Mesenchymal stem cell (in vitro differentiated cells and primary cell): ENCODE measurements around the gene PAEP.

ENCODE experiments used
- DNase-seq: peaks from one replicate; pipeline ENCODE4 v3.0.0-alpha.2; 2013
- H2AFZ ChIP-seq: one replicate; pipeline ENCODE4 v1.6.1; 2013; ENCODE audit warnings: low read depth, mild to moderate bottlenecking, control low read depth, inconsistent platforms, low read length, moderate library complexity
- H2AK5ac ChIP-seq: 2 replicates; pipeline ENCODE4 v1.6.1; 2013; ENCODE audit warnings: low read length, moderate library complexity, mild to moderate bottlenecking, inconsistent platforms; ENCODE audit not compliant: severe bottlenecking
- H2BK120ac ChIP-seq: one replicate; pipeline ENCODE4 v1.6.1; 2013; ENCODE audit warnings: low read depth, mild to moderate bottlenecking, inconsistent platforms, low read length, moderate library complexity
- H2BK12ac ChIP-seq, 2 experiments: one replicate each; pipeline ENCODE4 v1.6.1; 2013; ENCODE audit warnings: inconsistent platforms in 2 of 2, low read length in 2 of 2, mild to moderate bottlenecking in 2 of 2, moderate library complexity in 2 of 2, control low read depth in 1 of 2
- H2BK15ac ChIP-seq: one replicate; pipeline ENCODE4 v1.6.1; 2013; ENCODE audit warnings: mild to moderate bottlenecking, low read depth, inconsistent platforms; ENCODE audit not compliant: poor library complexity, severe bottlenecking
- H2BK5ac ChIP-seq: 2 replicates; pipeline ENCODE4 v1.6.1; 2013; ENCODE audit warnings: low read depth, mild to moderate bottlenecking, low read length, control low read depth, inconsistent platforms; ENCODE audit not compliant: poor library complexity, severe bottlenecking
- H3K14ac ChIP-seq, 2 experiments: one replicate each; pipeline ENCODE4 v1.6.1; 2013; ENCODE audit warnings: inconsistent platforms in 2 of 2, low read length in 2 of 2, control low read depth in 1 of 2, mild to moderate bottlenecking in 1 of 2, moderate library complexity in 1 of 2
- H3K18ac ChIP-seq, 2 experiments: one replicate each; pipeline ENCODE4 v1.6.1; 2013; ENCODE audit warnings: inconsistent platforms in 2 of 2, low read length in 2 of 2, control low read depth in 1 of 2, low read depth in 1 of 2, mild to moderate bottlenecking in 1 of 2
- H3K23ac ChIP-seq, 2 experiments: one replicate each; pipeline ENCODE4 v1.6.1; 2013; ENCODE audit warnings: inconsistent platforms in 2 of 2, low read length in 2 of 2, mild to moderate bottlenecking in 2 of 2, moderate library complexity in 2 of 2, control low read depth in 1 of 2
- H3K27ac ChIP-seq: 2 replicates; pipeline ENCODE4 v1.5.1; 2013; ENCODE audit warnings: mild to moderate bottlenecking, moderate library complexity, low read length, control low read depth, inconsistent platforms; ENCODE audit not compliant: poor library complexity, severe bottlenecking
- H3K27me3 ChIP-seq, 2 experiments: 2 replicates each; pipeline versions ENCODE4 v1.6.1 to v1.7.0; 2013; ENCODE audit warnings: low read length in 2 of 2, mild to moderate bottlenecking in 2 of 2, moderate library complexity in 2 of 2, control low read depth in 1 of 2, inconsistent platforms in 1 of 2; ENCODE audit not compliant: control insufficient read depth in 1 of 2, insufficient read depth in 1 of 2
- H3K36me3 ChIP-seq, 2 experiments: 2 replicates each; pipeline versions ENCODE4 v1.6.1 to v1.7.0; 2013; ENCODE audit warnings: low read length in 2 of 2, control low read depth in 1 of 2, inconsistent platforms in 1 of 2, low read depth in 1 of 2, mild to moderate bottlenecking in 1 of 2; ENCODE audit not compliant: insufficient read depth in 2 of 2, control insufficient read depth in 1 of 2
- H3K4ac ChIP-seq, 2 experiments: one replicate each; pipeline ENCODE4 v1.6.1; 2013; ENCODE audit warnings: inconsistent platforms in 2 of 2, low read length in 2 of 2, mild to moderate bottlenecking in 2 of 2, moderate library complexity in 2 of 2, control low read depth in 1 of 2, low read depth in 1 of 2
- H3K4me1 ChIP-seq: 2 replicates; pipeline ENCODE4 v1.6.1; 2013; ENCODE audit warnings: low read depth, low read length, control low read depth; ENCODE audit not compliant: control insufficient read depth, insufficient read depth
- H3K4me2 ChIP-seq: 2 replicates; pipeline ENCODE4 v1.6.1; 2013; ENCODE audit warnings: low read length, mild to moderate bottlenecking, inconsistent platforms; ENCODE audit not compliant: poor library complexity, severe bottlenecking
- H3K4me3 ChIP-seq, 2 experiments: 2 replicates each; pipeline versions ENCODE4 v1.5.1 to v1.7.0; 2013; ENCODE audit warnings: low read length in 2 of 2, mild to moderate bottlenecking in 2 of 2, control low read depth in 1 of 2, low read depth in 1 of 2; ENCODE audit not compliant: insufficient read depth in 1 of 2
- H3K79me1 ChIP-seq: replicated peaks from 2 replicates; pipeline ENCODE4 v1.6.1; 2013; ENCODE audit warnings: mild to moderate bottlenecking, control low read depth, low read length, inconsistent platforms; ENCODE audit not compliant: poor library complexity, severe bottlenecking
- H3K9ac ChIP-seq: 2 replicates; pipeline ENCODE4 v1.7.0; 2013; ENCODE audit warnings: mild to moderate bottlenecking, low read length, moderate library complexity
- H3K9me3 ChIP-seq: 2 replicates; pipeline ENCODE4 v1.7.0; 2013; ENCODE audit warnings: mild to moderate bottlenecking, low read length; ENCODE audit not compliant: control insufficient read depth
- H4K8ac ChIP-seq: one replicate; pipeline ENCODE4 v1.6.1; 2013; ENCODE audit warnings: inconsistent platforms, mild to moderate bottlenecking, low read length, moderate library complexity
- H4K91ac ChIP-seq: one replicate; pipeline ENCODE4 v1.6.1; 2013; ENCODE audit warnings: mild to moderate bottlenecking, low read length, inconsistent platforms
- WGBS: methylation state at CpG from one replicate; pipeline ENCODE4 v1.1.7; 2013; ENCODE audit warnings: mixed read lengths; 5-methylcytosine and 5-hydroxymethylcytosine counted together

PAEP gene

DNA sequence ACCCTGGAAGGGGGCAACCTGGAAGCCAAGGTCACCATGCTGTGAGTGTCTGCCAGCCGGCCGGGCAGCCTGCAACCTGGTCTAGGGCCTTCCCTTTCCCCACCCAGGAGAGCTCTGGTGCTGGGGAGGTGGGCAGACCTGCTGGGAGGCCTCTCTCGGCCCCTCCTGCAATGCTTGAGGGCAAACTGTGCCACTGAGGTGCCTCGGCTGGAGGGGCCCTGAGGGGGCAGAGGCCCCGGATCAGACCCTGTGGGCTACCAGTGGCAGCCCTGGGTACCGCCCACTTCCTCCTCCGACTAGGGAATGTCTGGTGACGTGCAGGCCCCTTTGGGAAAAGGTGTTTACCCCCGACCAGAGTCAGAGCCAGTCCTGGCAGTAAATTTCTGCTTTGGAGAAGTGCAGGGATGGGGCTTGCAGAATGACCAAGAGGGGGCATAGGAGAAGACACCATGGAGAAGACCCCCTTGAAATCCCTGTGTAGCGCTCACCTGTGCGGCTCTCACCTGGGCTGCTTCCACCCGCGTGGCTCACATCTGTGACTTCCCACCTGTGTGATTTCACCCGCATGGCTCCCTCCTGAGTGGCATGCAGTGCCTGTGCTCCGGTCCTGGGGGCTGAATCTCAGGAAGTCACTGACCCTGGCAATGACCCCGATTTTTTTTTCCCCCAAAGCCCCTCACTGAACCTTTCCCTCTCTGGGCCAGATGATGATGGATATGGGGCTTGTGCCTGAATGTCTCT, 39.2 kb upstream of the PAEP start:
- Histone ChIP-seq H3K4ac (no peak overlapping the region), H4K91ac (no peak overlapping the region), H3K27ac (no peak overlapping the region), H3K79me1 (no peaks in the 10 kb centered on the region), H2BK120ac (no peak overlapping the region), H3K18ac (no peak overlapping the region), H2BK5ac (no peak overlapping the region), H2AK5ac (no peak overlapping the region), H3K9me3 (no peaks in the 10 kb centered on the region), H2AFZ (no peak overlapping the region), H3K4me1 (peaks cover 11% of the 10 kb centered on the region), H3K4me2 (no peak overlapping the region), H3K36me3 (no peaks in the 10 kb centered on the region), H3K14ac (no peak overlapping the region), H3K23ac (no peak overlapping the region), H3K27me3 (peaks cover 12 to 63% of the 10 kb centered on the region in 2 experiments), H3K4me3 (no peak overlapping the region), H4K8ac (no peak overlapping the region), H2BK12ac (no peak overlapping the region), H2BK15ac (no peak overlapping the region), H3K9ac (no peak overlapping the region)
- 80% methylated on average over 14 of the region's 16 CpGs for WGBS
- no peak for DNase-seq

DNA sequence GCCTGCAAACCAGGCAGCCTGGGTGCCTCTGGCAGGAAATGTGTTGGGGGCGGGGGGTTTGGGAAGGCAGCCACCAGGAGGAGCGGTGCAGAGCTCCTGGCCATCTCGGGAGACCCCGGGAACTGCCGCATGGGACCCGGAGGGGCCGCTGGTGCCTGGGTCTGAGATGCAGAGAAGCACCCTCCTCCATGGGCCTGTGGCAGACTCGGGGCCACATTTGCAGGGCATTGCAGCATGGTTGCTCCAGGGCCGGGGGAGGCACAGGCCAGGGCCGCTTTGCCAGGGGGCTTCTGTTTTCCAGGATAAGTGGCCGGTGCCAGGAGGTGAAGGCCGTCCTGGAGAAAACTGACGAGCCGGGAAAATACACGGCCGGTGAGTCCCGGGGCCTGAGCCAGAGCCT, 38.6 kb upstream of the PAEP start:
- H2BK15ac ChIP-seq, result no peak overlapping the region
- no peak overlapping the region for H3K23ac ChIP-seq
- no peaks in the 10 kb centered on the region for H3K36me3 ChIP-seq
- no peak overlapping the region for H2BK120ac ChIP-seq
- no peak overlapping the region for H3K14ac ChIP-seq
- peaks cover 12 to 58% of the 10 kb centered on the region in 2 experiments for H3K27me3 ChIP-seq
- no peak overlapping the region for H3K4ac ChIP-seq
- no peak overlapping the region for H2BK5ac ChIP-seq
- no peak overlapping the region for H3K4me2 ChIP-seq
- DNase-seq, result no peak
- H2AFZ ChIP-seq, result no peak overlapping the region
- H3K4me3 ChIP-seq, result no peak overlapping the region
- no peak overlapping the region for H4K8ac ChIP-seq
- no peak overlapping the region for H4K91ac ChIP-seq
- H3K79me1 ChIP-seq, result no peaks in the 10 kb centered on the region
- H3K4me1 ChIP-seq, result peaks cover 11% of the 10 kb centered on the region
- WGBS, result 77% methylated on average over 17 of the region's 17 CpGs
- H3K18ac ChIP-seq, result no peak overlapping the region
- H2AK5ac ChIP-seq, result no peak overlapping the region
- H3K27ac ChIP-seq, result no peak overlapping the region
- no peaks in the 10 kb centered on the region for H3K9me3 ChIP-seq
- no peak overlapping the region for H3K9ac ChIP-seq
- no peak overlapping the region for H2BK12ac ChIP-seq

DNA sequence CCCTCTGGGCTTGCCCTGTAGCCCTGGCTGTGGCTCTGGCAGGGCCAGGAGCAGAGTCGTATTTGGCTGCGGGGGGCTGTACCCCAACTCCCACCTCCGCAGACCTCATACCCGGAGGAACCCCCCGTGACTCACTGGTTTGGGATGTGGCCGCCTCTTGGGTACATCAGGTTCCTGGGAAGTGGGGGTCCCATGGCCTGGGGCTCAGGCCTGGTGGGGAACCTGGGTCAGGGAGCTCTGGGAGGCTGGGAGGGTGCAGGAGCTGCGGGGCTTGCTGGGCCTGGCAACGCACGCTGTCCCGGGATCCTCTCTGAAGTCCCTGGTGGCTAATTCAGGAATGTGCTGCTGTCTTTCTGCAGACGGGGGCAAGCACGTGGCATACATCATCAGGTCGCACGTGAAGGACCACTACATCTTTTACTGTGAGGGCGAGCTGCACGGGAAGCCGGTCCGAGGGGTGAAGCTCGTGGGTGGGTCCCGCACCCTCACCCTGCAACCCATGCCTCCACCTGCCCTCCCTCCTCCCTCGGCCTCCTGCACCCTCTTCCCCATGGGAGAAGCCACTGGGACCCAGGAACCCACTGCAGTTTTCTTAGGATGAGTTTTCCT, 37.9 kb upstream of the PAEP start:
- H2AFZ ChIP-seq, result no peak overlapping the region
- H3K36me3 ChIP-seq, result no peaks in the 10 kb centered on the region
- WGBS, result 79% methylated on average over 21 of the region's 21 CpGs
- peak overlapping the region in 1 of 2 experiments; percentile 90 for H3K14ac ChIP-seq
- H3K4ac ChIP-seq, result no peak overlapping the region
- peak overlapping the region in 1 of 2 experiments; percentile 42 for H2BK12ac ChIP-seq
- no peak overlapping the region for H2BK120ac ChIP-seq
- no peaks in the 10 kb centered on the region for H3K9me3 ChIP-seq
- H3K27me3 ChIP-seq, result peaks cover 12 to 51% of the 10 kb centered on the region in 2 experiments
- H2AK5ac ChIP-seq, result no peak overlapping the region
- H3K79me1 ChIP-seq, result no peaks in the 10 kb centered on the region
- H4K91ac ChIP-seq, result no peak overlapping the region
- H3K4me3 ChIP-seq, result no peak overlapping the region
- no peak for DNase-seq
- H3K18ac ChIP-seq, result no peak overlapping the region
- H3K9ac ChIP-seq, result no peak overlapping the region
- H4K8ac ChIP-seq, result no peak overlapping the region
- H3K4me1 ChIP-seq, result peaks cover 11% of the 10 kb centered on the region
- H2BK5ac ChIP-seq, result no peak overlapping the region
- no peak overlapping the region for H3K23ac ChIP-seq
- H2BK15ac ChIP-seq, result peak overlapping the region; percentile 0
- no peak overlapping the region for H3K4me2 ChIP-seq
- no peak overlapping the region for H3K27ac ChIP-seq

DNA sequence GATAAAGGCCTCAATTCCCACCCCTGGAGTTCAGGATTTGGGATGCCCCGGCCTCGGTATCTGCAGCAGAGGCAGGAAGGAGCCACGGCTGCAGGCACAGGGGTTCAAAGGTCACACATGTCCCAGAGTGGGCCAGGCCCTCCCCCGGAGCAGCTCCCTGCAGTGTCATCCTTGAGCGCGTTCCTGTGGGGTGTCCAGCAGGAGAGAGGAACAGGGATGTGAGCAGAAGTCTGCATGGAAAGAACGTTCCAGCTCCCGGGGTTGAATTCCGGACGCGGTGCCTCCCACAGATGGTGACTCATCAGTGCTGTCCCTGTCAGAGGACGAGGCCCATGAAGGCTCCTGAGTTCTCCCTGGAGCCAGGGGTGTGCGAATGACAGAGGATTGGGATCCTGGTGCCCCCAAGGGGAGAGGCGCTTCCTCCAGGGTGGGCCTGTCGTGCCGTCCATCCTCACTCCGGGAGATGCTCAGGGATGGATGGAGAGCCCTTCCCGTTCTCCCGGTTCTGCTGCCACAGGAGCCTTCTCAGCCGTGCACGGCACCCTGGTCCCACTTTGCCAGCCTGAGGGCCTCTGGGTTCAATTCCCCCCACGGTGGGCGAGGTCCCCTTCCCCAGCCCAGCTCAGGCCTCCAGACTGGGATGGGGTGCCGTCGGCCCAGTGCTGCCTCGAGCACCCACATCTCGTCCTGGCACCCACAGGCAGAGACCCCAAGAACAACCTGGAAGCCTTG, 37.3 kb upstream of the PAEP start:
- Histone ChIP-seq H3K23ac (no peak overlapping the region), H4K91ac (no peak overlapping the region), H3K4me3 (no peak overlapping the region), H3K79me1 (no peaks in the 10 kb centered on the region), H3K18ac (no peak overlapping the region), H3K14ac (no peak overlapping the region), H2BK5ac (no peak overlapping the region), H2AFZ (no peak overlapping the region), H3K9me3 (no peaks in the 10 kb centered on the region), H2BK12ac (no peak overlapping the region), H2AK5ac (no peak overlapping the region), H2BK15ac (no peak overlapping the region), H3K4ac (no peak overlapping the region), H3K27me3 (peaks cover 12 to 51% of the 10 kb centered on the region in 2 experiments), H3K4me1 (peaks cover 11% of the 10 kb centered on the region), H3K9ac (no peak overlapping the region), H3K36me3 (no peaks in the 10 kb centered on the region), H2BK120ac (no peak overlapping the region), H3K4me2 (no peak overlapping the region), H3K27ac (no peak overlapping the region), H4K8ac (no peak overlapping the region)
- peak; percentile 60 for DNase-seq
- 53% methylated on average over 27 of the region's 27 CpGs for WGBS
